Activated T-helper 1 cell treated with anti-CD3 and anti-CD28 coated beads, Interleukin-2, amount 50 U/mL, for 16 hours (primary cell): ENCODE results near the gene APLP2.

Experiments
- DNase-seq, 2 donors: peaks; one replicate each; pipeline ENCODE4 v3.0.0-alpha.2; 2020; ENCODE audit warnings: low read depth in 1 of 2, low spot score in 1 of 2

APLP2 gene

DNA sequence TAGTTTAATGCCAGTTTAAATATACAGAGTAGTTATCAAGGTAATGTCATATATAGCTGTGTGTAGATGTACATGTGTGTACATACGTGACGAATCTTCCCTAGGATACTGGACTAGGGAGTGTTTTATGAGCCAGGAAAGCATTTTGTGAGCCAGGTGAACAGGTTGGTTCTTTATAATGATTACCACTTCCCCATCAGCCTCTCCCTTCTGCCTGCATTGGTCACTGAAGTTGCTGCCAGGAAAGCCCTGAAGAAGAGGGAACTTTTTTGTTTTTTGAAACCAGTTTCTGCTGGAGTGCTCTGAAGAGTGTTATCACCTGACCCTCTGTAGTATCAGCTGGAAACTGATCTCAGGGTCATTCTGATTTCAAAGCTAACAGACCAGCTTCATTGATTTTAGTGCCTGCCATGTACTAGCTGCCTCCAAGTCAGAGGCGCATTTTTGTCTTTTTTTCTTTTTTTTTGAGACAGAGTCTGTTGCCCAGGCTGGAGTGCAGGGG is 75.7 kb downstream of the APLP2 start:
- no peak for DNase-seq

DNA sequence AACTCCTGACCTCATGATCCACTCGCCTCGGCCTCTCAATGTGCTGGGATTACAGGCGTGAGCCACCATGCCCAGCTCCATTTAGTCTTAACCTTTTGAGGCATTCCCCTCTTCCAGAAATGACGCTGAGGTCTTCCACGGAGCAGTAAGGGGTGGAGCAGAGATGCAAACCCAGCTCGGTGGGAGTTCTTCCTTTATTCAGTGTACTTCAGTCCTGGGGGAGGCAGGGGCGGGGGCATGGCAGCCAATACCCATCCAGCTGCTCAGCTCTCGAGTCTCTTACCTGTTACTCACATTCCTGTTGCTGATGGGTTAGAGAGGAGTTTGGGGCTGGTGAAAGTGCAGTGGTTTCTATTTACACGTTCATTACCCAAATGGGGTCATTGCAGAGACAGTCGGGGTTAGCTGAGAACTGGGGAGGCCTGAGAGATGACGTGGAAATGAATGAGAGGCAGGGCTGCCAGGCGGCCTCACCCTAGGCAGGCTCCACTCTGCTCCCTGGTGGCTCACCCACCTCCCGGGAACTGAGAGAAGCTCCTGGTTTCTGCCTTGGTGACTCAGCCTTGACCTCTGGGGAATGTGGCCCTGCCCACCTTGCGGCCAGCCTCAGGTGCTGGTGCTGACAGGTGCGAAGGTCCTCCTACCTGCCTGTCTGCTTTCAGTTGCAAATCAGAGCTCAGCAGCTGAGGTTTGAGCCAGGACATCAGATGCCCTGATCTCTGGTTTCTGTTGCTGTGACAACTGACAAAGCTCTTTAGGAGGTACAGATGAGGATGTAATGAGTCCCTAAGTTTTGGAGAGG is 76.5 kb downstream of the APLP2 start:
- DNase-seq = no peak

DNA sequence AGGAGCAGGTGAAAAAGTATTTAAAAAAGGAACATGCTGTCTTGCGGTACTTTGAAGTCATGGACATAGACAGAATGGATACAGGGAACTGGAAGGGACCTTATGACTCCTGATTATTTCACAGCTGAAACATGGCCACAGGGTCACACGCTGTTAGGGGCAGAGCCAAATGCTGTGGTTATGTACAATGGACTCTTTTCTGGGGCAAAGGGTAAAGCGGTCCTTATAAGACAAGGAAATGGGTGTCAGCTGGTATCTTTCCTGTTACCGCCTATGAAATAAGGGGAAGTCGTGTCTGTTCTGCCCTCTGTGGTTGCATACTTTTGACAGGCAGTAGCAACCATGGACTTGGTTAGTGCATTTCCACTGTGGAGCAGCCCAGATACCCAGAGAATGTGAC is 77.1 kb downstream of the APLP2 start:
- DNase-seq = no peak

DNA sequence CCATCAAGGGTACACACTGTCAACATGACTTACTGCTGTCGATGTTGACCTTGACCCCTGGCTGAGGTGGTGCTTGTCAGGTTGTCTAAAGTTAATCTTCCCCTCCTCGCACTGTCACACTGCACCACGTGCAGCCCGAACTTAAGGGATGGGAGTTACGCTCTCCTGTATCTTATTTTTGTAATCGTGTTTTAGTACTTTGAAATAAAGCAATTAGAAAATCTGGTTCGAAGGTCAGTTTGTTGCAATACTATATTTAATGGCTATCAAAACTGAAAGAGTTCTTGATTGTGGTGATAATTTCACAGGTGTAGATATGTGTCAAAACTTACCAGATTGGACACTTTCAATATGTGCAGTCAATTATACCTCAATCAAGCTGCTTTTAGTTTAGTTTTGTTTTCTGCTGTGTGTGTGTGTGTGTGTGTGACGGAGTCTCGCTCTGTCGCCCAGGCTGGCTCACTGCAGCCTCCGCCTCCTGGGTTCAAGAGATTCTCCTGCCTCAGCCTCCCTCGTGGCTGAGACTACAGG is 79.2 kb downstream of the APLP2 start:
- no peak for DNase-seq

DNA sequence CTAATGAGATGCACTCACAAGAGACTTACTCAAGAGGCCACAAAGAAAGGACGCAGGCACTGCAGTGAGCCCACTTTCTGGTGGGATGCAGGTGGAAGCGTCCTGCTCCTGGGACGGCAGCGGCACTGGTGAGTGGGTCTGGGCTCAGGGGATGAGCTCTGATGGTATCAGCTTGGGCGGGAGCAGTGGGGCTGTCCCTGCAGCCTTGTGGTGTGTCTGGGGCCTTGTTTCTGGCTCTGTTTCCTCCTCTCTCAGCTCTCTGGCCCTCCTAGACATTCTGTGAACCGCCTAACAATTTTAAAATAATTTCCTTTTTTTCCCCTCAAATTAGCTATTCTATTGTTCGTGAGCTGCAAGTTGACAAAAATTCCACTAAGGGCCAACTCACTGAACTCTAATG is 81.1 kb downstream of the APLP2 start:
- DNase-seq = no peak

DNA sequence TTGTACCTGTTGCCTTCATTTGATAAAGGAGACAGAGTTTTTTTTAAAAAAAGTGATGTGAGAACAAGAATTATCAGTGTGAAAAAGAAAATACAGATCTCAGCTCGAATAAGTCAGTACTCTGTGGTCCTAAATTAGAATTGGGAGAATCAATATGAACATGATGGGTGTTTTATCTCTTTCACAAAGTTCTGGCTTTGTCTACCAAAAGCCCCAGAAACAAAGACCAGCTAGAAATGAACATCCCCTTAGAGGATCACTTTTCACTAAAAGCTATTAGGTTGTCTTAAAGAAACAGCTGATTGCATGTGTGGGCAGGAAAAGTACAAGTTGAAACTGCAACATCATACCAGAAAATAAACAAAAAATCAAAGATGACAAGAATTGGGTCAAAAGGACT is 81.5 kb downstream of the APLP2 start:
- DNase-seq = no peak

DNA sequence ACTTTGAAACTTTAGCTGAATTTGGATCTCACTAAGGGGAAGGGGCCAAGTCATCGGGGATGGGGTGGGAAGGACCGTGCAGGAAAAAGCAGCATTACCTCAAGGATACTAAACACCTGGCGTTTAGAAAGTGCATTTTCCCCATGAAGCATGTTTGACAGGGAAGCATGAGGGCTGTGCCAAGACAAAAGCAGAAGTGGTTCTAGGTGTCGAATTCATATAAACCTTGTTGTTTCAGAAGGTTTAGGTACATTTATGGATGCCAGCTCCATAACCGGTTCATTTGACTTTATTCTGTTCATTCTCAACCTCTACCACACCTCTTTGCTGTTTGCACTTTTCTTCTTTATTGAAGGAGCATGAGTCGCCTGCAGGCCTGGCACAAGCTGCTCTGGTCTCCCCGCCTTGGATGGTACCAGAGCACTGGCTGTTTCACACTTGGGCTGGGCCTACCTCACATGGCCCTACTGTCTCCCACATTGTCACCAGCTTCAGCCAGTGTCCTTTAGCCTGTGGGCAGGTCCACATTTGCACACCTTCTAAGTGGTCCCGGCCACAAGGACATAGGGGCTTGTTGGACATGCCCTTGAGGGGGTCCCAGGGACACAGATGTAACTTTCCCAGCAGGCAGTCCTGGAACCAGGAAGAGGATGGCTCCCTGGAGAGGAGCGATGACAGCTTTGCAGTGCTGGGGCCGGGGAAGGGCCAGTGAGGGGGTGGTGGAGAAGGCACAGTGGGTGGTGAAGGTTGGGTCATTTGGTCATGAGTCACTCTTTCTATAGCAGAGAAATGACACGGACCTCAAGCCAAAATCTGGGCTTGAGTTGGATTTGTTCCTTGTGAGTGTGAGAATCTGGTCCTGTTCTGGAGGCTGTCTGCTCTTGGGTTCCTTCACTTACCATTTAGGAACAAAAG is 86.7 kb downstream of the APLP2 start:
- no peak for DNase-seq

DNA sequence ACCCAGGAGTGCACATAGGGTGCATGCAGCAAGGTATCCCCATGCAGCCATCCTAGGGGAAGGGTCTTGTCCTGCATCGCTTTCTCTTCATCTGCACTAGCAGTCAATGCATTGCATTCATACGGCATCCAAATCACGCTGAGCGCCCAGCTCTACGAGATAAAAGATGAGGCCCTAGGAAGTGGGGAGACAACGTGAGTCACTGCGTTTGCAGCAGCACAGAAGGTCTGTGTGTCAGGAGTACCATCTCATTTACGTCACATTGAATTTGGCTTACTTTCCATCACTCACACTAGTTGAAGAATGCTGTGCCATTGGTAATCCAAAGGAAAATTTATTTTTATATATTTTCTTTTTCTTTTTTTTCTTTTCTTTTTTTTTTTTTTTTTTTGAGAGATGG is 87.4 kb downstream of the APLP2 start:
- no peak for DNase-seq

DNA sequence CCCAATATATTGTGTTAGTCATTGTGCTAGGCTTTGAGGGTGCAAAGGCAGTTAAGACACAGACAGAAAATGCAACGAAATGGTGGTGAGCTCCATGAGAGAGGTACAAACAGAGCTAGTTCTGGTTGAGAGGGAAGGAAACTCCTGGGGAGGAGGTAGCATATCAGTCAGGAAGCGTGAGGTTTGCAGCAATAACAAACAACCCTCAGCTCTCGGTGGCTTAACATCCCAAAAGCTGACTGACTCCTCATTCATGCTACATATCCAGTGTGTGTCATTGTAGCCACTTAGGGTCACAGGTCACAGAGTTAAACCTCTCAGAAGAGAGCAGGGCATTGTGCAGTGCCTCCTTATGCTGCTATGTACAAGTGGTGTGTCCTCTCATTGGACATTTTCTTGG is 88.1 kb downstream of the APLP2 start:
- no peak for DNase-seq

DNA sequence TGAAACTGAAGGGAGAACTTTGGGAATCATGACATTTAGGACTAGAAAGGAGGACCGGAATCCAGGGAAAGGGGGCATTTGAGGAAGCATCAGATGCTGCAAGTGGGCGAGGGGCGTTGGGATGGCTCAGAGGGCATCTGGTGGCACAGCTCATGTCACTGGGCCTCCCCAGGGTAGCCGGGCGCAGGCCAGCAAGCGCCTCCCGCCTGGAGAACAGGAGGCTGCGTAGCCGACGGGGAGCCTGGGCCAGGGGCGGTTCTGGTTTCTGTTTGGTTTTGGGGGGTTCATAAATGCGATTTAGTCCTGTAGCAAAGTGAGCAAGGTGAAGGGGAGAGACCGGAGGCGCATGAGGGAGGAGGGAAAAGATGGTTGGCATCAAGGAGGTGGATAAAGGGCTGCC is 89.4 kb downstream of the APLP2 start:
- DNase-seq = no peak

DNA sequence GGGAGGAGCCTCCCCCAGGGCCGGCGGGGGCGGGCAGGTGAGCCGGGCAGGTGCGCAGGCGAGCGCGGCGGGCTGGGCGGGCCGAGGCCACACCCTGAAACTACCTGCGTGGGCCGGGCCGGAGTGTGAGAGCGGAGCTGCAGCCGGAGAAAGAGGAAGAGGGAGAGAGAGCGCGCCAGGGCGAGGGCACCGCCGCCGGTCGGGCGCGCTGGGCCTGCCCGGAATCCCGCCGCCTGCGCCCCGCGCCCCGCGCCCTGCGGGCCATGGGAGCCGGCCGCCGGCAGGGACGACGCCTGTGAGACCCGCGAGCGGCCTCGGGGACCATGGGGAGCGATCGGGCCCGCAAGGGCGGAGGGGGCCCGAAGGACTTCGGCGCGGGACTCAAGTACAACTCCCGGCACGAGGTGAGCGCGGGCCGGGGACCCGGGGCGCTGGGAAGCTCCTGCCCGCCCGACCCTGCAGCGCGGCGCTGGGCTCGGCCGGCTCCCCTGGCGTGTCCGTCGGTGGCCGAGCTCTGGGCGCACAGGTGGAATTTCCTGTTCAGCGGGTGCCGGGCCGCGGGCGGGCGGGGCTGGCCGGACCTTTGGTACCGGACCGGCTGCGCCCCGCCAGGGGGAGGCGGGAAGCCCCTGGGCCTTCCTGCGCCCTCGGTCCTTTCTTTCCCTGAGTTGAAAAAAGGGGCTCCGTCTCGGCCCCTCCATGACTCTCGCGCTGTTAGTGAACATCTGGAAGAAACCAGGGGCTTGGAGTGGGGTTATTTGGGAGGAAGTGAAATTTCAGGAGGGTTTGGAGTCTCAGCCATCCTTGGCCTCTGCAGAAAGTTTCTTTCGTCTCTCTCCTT is 90.2 kb downstream of the APLP2 start, which contains the start of gene ST14:
TSS of gene ST14 (plus strand) at position 126 of the 841 bp plus-strand sequence. CDS start at position 324, 198 bp downstream.
- no peak for DNase-seq

DNA sequence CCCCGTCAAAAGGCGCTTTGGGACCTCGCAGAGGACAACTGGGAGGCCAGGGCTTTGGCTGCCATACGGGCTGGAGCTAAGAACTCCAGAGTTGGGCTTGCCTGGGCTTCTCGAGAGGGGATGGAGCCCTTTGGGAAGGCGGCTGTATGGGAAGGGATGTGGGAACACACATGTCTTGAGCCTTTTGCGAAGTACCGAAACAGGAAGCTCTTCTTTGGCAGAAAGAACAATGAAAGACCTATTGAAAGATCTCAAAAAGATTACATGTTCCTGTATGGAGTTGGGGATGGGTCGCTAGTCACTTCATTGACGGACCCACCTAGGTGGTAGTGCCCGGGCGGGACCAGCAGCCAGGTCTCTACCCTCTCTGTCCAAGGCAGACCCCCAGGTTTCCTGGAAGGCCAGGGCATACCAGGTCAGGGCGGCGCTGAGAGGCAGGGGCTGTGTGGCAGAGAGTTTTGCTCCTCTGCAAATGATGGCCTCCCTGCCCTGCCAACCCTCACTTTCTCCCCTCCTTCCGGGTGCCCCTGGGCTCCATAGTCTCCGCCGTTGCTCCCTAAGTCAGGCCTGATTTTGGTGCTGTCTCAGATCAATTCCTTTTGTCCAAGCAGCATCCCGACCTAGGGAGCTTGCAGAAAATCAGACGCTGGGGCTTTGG is 90.9 kb downstream of the APLP2 start:
- DNase-seq = no peak

DNA sequence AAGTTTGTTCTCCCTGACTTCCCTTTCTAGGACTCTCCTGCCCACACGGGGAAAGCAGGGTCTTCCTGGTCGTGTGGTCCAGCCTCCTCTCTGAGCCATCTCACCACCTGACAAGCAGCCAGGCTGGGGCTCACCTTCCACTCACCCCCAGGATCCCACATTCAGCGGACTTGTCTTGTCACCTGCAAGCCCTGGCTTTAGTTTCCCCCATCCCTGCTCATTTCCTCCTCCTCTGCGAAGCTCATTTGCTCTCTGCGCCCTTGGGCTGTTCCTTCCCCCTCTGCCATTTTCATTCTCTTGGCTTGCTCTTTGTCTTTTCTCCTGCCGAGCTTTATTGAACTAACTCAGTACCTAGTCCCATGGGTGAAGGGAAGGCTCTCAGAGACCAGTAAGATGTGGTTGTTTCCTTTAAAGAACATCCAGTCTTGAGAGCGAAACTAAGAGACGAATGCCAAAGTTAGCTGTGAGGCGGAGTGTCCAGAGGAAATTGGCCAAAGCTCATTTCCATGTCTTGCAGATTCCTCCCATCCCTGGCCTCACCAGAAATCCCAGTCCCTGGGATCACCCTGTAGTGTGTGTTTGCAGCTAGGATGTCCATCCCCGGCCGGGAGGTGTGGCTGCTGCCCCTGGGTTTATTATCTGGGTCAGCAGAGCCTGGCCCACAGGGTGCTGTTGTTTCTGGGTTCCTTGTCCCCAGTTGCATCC is 91.9 kb downstream of the APLP2 start:
- DNase-seq = no peak

DNA sequence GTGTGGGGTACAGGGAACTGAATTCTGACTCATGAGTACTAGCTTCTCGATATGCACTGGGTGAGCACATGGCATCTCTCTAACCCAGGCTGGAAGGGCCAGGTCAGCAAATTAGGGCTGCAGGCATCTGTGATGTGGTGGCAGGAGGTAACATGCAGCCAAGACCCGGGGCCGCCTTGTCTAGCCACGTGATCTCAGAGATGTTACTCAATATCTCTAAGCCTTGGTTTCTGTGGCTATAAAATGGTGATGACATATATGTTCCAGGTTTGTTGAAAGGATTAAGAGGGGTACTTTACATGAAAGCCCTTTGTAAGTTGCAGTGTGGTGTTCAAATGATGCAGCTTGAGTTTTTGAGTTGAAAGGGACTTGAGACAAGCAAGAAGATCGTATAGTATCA is 93.0 kb downstream of the APLP2 start:
- DNase-seq = no peak

DNA sequence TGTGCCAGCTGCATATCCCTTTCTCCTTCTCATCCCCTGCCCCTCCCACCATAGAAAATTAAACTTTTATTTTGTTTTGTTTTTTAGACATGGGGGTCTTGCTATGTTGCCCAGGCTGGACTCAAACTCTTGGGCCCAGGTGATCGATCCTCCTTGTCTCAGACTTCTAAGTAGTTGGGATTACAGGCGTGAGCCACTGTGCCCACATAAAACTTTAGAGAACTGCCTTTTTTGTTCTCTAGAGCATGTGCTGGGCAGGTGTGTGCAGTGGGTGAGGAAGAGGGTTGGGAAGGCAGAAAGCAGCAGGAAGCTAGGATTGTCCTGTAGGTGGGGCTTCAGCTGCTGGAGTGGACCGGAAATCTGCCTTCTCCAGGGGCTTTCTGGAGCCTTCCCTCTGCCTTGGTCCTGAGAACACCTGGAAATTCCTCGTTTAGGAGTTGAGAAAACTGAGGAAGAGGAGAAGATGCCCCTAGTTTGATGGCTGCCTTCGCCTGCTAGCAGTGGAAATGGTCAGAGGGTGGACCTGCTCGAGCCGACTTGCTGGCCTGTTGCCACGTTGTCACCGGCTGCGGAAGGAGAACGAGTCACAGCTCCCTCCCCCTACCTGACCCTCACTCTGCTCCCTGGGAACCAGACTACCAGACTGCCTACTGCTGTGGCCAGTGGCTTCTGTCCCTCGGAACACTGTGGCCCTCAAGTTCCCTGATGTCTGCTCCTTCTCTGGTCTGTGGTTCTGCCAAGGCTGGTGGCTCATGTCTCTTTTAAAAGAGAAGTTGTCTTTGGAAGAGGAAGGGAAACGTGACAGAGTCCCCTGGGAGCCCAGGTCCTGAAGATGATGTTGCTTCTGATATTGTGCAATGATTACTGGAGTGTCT is 93.9 kb downstream of the APLP2 start:
- no peak for DNase-seq

DNA sequence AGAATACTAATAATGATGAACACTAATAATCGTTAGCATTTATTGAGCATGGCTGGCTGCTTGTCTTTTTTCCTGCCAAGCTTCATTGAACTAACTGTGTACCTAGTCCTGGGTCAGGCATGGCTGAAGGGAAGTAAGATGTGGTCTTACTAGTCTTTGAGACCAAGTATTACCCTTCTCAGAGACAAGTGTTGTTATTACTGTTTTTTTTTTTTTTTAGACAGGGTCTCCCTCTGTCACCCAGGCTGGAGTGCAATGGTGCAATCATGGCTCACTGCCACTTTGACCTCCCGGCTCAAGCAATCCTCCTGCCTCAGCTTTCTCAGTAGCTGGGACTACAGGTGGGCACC is 94.5 kb downstream of the APLP2 start:
- DNase-seq = no peak

DNA sequence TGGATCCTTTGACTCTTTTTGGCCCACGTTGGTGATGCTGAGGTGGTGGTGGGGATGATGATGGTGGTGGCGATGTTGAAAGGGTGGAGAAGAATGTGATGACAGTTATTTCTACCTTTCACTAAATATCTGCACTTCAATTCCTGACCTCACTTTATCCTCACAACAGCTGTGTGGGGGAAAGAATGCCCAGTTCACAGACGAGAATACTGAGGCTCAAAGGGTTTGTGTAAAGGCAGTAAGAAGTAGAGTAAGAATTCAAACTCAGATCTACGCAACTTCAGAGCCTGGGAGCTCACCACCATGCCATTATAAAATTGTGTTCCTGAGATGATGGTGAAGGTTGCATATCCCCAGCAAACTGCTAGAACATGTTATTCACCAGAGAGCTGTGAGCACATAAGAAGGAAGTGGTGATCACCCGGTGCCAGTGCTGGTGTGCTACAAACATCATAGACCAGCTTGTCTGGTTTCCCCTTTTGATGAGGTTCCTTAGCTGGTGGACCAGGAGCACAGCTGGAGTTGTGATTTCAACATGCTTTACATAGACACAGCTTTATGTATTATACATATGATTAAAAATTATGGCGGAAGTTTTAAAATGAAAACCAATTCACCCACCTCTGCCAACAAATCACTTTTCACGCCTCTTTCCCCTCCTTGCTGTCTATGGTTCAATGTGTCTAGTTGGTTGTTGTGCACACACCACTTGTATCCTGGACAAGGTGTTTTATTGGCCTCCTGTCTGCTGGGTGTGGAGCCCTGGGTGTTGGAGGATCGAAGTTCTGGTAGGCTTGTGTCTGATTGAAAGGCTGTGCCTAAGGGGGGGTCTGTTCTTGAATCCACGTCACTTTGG is 96.1 kb downstream of the APLP2 start:
- DNase-seq = no peak

DNA sequence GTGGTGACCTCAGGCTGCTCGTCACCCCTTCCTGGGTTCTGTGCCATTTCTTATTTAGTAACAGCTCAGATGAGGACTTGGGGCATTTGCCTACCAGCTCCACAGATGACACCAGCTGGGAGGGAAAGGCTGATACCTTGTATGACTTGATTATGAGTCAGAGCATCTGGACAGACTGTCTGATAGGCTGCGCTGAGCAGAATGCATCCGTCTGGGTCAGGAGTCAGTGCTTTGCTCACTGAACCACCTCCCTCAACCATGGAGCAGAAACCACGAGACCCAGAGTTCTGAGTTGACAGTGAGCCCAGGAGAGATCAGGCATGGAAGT is 96.7 kb downstream of the APLP2 start:
- DNase-seq = no peak
